Inflammatory macrophage treated with lipopolysaccharide for 4 hours (primary cell): Measurements from ENCODE around the gene DCC.
A peak's percentile ranks its signal among the peaks of the same experiment; 100 is the strongest.

Experiments
- DNase-seq: peaks from one replicate; pipeline ENCODE4 v3.0.0-alpha.2; 2020

DCC gene

DNA sequence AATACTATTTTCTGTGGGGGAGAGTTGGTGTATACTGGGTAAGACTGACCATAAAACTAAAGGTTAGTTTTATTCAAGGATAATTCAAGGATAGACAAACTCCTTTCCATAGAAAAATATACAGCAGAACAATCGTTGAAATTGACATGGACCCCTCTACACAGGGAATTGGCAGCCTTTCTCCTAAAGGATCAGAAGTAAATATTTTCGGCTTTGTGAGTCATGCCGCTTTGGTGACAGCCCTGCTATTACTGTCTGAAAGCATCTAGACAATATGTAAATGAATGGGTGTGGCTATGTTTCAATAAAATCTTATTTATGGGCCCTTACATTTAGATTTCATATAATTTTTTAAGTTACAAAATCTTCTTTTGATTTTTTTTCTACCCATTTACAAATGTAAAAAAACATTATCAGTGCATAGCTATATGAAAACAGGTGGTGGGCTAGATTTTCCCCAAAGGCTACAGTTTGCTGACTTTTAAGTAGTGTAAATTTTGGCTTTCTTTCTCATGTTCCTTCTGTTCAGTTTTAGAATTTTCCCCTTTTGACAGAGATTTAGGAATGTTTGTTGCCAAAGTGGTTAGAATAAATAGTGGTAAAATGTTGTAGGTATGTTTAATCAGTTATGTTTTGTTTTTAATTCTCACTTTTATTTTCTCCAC is 270.6 kb downstream of the DCC start:
- DNase-seq: no peak

DNA sequence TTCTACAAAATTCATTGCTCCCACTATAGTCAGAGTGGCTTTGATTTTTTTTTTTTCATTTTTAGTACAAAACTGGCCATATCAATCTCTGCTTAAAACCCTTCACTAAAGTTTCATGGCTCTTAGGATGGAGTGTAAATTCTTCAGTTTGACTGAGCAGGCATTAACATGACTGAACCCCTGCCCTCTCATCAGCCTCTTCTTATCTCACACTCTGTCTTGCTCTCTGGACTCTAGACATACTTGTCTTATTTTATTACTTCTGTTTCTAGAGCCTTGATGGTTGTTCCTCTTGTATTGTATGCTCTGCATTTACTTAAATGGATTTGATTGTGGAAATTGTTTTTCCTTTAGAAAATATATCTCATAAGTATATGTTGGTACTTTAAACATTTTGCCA is 272.4 kb downstream of the DCC start:
- no peak for DNase-seq

DNA sequence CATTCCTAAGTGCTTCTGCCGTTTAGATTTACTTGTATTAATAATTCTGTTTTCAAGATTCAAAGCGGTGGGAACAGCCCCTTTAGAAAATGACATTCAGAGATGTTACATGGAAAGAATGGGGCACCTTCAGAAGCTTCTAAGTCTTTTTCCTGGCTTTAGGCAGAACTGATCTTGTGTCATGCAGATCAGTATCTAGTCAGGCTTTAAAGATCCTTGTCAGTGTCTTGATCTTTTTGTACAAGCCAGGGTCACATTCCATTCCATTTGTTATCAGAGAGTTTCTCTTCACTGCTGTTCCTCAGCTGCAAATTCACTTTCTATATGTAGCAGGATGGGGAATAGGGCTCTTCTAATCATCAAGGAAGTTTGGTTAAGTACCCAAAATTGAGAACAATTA is 275.3 kb downstream of the DCC start:
- no peak for DNase-seq

DNA sequence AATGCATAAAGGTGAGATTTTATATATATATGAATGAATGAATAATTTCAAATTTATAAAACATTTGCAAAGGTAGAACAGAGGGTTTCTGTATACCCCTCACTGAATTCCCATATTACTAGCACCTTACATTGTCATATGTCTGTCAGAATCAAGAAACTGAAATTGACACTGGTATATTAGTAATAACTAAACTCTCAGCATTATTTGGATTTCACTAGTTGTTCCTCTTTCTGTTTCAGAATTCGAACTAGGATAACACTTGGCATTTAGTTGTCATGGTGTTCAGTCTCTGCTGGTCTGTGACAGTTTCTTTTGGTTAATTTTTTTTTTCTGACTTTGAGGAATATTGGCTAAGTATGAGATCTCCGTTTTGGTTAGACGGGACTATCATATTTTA is 275.9 kb downstream of the DCC start:
- peak; percentile 1 for DNase-seq

DNA sequence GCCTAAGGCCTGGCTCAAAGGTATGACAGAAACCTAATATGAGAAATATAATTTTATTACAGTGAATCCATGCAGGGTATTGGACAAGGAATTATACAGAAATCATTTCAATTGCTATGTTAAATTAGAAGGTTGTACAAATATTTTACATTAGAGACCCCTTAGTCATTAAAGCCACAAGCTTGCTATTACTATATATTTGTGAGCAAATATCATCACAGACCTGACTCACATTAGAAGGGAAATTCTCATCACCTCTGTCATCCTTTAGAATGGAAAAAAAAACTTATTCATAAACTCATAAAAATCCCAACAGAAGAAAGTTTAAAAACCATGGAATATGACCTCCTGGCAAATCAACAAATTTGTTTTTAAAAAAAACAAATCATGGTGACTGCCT is 277.9 kb downstream of the DCC start:
- DNase-seq: no peak

DNA sequence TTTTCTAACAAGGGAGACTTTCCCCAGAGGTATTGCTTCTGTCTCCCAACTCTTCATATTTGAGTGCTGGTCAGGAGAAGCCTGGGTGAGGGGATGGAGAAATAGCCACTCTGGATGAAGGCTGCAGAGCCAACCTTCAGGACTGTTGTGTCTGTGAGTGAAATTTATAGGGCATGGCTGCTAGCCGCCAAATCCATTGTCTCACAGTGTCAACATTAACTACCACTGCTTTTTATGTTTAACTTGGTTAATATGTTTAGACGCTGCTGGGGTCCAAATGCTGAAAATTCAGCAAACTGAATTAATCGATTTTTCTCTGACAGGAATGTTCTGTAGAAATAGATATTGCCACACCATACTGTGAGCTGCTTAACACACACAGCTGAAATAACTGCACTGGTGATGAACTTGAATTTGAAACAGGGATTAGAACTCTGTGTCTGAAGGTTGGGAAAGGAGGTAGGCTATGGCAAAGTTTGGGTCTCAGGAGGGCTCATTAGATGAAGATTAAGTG is 281.0 kb downstream of the DCC start:
- no peak for DNase-seq

DNA sequence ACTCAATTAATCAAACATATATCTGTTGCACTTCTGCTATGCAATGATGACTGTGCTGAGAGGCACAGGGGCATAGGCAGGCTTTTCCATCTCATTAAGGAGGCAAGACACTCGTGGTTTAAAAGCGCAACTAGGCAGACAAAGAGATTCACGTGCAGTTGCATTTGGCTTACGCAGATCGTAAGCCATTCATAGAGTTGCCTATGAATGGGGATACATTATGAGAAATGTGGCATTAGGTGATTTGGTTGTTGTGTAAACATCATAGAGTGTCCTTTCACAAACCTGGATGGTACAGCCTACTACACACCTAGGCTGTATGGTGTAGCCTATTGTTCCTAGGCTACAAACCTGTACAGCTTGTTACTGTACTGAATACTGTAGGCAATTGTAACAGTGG is 284.7 kb downstream of the DCC start:
- no peak for DNase-seq

DNA sequence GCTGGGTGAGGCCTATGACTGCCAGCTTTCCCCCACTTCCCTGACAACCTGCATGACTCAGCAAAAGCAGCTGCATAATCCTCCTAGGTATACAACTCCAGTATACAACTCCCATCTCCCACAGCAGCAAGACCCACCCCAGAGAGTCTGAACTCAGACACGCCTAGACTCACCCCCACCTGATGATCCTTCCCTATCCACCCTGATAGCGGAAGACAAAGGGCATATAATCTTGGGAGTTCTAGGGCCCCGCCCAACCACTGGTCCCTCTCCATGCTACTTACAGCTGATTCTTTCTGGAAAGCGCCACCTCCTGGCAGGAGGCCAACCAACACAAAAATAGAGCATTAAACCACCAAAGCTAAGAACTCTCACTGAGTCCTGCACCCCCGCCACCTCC is 296.5 kb downstream of the DCC start:
- DNase-seq: no peak

DNA sequence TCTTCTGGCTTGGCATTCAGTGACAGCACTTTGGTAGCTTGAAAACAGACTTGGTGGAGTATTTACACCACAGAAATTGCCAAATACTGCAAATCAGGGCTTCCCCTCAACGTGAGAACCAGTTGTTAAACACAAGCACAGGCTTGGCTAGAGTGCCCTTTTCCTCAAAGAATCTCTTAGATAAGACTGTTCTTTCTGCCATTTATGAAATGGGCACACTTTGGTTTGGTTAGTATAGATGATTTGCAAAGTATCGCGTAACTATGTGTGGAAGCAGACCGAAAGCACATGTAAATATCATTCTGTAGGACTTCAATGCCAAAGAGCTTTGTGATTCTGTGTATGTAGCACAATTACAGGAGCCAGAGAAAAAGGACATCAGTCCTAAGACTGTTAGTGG is 308.2 kb downstream of the DCC start:
- no peak for DNase-seq

DNA sequence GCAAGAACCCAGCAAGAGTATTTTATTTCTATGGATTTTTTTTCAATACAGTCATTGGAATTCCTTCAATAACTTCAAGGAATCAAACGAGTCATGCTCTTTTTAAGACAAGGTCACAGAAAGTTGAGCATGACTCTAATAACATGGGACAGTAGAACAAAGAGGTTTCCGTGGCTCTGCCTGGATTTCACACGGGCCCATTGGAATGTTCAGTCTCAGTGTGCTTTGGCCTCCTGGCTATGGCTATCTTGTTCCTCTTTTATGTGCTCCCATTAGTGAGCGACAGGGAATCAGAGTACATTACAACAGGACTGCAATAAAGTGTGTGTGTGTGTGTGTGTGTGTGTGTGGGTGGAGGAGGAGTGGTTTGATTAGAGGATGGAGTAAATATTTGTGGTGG is 312.4 kb downstream of the DCC start:
- no peak for DNase-seq

DNA sequence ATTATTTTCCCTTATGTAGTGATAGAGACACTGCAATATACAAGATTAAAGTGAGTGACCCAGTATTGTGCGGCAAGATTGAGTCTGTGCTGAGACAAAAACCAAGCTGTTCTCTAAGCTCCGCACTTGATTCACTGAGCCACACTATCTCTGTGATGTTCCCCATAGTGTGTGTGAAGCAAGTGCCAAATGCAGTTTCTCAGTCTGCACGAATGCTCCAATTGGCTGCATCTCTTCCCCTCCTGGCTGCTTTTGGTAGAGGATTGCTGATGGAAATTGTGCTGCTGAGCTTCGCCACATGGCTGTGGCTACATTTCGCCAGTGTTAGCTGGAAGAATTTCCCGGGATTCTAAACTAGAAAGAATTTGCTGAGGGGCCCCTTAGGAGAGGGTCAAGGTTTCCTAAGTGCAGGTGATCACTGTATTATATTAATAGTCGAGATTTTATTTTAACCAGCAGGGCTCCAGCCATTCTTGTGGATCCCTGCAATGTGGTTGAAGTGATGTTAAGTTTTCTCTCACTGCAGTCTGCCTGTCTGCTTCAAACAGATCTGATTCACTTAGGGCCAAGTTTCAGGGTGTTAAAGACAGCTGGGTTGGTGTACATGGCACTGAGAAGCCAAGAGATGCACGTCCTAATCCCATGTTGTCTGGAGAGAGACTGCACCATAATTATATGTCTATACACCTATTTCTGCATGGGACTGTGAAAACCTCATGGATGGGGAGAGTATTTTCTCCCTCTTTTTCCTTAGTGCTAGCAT is 317.2 kb downstream of the DCC start:
- DNase-seq: no peak

DNA sequence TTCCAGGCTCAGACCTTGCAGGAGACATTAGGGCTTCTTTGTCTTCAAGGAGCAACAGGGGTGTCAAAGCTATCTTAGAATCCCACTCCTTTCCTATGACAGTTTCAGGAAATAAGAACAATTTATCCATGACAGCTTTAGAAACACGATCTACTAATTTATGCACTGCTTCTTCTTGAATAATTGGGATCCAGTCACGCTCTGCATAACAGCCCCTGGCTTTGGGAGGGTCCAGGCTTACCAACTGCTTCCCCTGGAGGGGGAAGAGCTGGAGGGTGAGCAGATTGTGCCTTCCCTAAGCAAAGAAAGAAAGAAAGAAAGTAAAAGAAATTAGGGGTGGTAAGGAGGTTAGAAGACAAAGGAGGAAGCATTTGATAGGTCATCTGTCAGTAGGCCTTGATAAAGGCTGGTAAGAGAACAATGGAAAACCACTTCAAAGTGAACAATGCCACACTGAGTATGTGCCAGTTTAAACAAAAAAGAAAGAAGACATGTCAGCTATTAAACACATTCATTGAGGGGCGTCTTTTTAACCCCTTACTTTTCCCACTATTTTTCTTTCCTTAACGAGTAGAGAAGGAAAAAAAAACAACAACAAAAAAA is 327.6 kb downstream of the DCC start:
- no peak for DNase-seq

DNA sequence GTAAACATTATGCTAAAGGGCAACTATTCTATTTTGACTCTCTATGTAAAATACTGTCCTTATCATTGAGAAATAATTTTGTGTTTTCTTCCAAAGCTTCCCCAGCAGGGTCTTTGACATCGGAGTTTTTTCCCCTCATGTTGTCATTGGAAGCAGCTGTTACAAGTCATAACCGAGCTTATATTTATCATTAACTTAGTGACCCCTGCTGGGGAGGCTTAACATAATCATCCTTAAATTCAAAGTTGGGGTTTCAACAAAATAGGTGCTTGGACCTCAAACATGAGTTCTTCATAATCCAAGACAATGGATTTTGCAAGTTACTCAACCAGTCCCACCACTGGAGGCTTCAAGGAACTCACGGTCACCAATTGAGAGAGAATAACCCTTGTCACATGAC is 330.9 kb downstream of the DCC start:
- DNase-seq: no peak

DNA sequence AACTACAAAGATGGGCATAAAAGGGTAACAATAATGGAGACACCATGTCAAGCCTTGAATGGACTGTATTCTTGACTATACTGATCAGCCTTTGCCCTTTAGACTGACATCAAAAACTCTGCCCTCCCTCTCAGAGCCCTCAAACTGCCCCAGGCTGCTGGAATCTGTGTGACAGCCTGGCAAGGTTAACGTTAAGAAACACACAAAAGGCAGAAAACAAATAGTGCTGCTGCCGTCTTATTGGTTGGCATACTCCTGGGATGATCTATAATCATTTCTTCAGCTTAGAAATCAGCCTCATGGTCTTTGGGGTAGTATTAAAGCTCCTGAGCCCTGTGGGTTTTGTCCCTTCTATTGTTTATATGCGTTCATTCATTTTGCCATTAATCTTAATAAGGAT is 338.0 kb downstream of the DCC start:
- DNase-seq: no peak

DNA sequence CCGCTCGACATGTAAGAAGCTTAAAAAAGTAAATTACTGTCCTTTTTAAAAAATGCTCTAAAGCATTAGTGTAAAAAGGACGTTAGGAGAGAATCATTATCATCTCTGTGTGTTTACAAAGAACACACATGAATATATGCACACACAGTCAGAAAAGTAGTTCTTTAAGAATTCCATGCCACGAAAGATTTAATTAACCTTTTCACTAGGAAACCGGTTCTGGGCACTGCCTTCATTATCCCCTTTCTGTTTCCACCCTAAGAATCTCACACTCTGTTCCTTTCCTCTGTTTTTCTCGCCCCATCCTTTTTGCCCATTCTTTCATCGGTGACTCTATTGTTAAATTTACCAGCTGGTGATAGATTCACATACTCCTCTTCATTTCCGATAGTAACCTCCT is 338.6 kb downstream of the DCC start:
- DNase-seq: no peak

DNA sequence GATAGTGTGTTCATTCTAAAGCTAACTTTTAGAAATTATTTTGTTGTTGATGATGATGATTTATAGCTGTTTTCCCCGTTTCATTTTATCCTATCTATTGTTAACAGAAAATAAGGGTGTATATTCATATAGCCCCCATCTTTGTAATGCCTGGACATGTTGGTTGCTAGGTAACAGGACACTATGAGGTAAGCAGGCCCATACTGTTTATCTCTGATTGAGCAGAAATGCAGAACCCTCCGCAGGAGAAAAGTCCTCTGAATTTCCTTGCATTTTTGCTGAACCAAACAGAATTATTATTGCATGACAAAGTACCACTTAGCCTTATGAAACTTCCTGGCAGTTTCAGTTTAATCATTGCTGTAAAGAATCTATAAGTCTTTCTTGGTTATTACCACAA is 339.4 kb downstream of the DCC start:
- no peak for DNase-seq

DNA sequence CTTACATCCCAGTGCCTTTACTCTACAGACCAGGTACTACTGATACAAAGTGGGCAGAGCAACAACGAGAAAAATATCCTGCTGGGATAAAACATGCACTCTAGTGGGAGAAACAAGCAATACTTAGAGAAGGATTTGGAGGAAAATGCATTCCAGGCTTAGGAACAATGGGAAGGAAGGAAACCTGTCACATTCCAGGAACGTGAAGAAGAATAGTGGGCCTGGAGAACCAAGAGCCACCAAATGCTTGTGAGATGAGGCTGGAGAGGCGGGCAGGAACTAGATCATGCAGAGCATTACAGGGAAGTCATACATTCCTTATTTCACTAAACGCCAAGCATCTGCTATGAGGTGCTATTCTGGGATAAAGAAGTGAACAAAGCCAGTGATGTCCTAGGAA is 342.3 kb downstream of the DCC start:
- DNase-seq: no peak

DNA sequence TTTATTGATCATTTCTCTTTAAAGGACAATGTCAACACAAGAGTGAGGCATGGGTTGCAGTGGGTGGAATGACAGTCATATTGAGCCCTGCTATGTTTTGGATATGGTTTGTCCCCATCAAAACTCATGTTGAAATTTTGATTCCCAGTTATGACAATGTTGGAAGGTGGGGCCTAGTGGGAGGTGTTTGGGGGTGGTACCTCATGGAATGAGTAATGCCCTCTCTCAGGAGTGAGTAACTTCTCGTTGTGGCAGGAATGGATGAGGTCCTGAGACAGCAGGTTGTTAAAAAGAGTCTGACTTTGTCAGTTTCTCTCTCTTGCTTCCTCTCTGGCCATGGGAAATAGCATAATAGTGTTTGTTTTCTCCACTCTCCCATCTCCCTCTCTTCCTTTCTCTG is 345.3 kb downstream of the DCC start:
- no peak for DNase-seq

DNA sequence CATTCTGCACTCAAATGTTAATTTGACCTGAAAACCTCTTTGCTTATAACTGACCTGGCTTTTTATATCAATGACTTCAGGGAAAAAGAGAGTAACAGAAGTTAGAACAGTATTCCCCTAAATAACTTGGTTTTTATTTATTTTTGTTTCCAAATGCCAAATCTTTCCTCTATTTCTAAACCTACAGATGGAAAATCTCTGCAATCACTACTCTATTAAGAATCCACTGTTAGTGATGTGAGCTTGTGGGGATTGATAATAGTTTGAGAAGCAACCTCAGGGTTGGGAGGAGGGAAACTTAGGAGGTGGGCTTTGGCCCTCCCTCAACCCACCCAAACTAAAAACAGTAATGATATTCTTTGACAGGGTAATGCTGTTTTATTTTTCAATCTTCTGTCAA is 351.8 kb downstream of the DCC start:
- no peak for DNase-seq

DNA sequence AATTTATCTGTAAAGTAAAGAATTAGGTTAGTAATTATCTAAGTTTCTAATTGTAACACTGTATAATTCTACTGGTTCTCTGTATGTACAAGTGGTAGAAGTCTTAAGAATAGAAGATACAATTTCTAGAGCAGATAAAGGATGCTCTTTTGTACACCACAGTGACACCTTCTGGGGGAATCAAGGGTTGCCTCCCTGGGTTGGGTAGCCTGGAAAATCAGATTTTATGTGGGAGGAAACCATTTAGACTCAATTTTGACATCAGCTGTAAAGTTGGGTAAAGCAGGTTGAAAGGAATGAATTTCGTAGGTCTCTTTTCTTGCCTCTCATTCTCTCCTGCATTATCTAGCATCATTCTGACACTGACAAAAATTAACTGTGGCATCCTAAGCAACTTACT is 354.8 kb downstream of the DCC start:
- DNase-seq: no peak

DNA sequence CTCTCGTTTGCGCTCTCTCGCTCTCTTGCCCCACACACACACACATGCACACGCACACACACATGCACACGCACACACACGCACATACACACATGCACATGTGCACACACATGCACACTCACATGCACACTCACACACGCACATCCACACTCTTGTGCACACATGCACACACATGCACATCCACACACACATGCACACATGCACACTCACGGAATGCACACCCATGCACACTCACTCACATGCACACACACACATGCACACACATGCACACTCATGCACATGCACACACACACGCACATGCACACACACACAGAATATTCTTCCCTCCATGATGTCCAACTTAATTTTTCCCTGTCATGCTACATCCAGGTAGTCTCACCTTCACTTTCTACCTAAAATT is 360.1 kb downstream of the DCC start:
- no peak for DNase-seq

DNA sequence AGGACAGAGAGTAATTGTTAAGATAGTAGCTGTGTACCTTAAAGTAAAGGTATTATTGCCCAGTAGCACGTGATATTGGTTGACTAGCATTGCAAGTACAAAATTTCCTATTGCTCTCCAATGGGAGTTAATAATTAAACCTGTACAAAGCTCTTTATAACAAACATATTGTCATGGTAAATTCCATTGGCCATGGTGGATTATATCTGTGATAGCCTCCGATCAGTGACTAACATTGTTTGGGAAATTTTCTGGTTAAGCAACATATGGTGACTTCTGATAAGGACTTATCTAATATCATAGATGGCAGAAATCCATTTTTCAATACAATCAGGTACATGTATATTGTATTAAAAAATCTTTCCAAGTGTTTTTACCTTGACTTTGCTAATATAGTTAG is 360.8 kb downstream of the DCC start:
- DNase-seq: no peak

DNA sequence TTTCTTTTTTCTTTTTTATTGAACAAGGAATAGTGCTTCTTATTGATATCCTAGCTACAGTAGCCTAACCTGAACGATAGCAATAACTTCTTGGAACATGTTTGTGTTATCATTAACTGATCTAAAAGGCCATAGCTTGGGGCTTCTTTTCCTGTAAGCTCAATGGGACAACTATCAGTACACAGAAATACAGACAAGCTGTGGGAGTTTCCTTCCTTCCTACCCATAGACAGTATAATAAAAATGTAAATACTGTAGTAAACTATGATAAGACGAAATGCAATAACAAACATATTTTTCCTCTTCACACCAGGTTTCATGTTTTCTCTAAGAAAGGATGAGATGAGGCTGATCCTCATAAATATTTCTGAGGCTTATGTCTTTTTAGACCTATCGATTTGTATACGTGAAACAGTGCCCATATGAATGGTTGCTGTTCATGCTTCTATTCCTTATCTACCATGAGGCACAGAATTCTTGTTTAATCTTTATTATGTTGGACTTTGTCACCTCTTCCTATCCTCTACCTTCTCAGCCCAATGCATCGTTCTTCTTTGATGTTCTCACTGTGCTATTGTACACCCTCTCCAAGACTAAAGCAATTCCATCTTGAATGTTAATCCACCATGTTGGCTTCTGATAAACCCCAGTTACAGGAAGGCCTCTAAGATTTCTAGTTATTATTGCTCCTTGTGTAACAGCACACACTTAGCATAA is 361.4 kb downstream of the DCC start:
- no peak for DNase-seq

DNA sequence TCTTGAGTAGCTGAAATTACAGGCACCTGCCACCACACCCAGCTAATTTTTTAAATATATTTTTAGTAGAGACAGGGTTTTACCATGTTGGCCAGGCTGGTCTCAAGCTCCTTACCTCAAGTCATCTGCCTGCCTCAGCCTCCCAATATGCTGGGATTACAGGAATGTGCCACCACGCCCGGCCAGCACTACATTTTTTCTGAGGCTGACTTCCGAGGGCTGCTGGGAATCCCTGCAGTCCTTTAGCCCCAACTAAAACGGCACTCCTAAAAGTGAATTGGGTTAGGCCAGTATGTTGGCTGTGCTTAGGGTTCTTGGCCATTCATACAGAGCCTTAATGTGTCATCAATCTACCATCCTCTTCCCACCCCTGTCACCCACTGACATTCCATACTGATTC is 375.4 kb downstream of the DCC start:
- DNase-seq: no peak
